Fibroblast of lung (primary cell): Measurements from ENCODE around the gene VANGL1. TPM values are rescaled to one million over a fixed set of nuclear protein-coding genes. Genes with fewer than 3 reads are reported as not detected.

Experiments
- DNase-seq, 2 donors: peaks; one replicate each; pipeline versions ENCODE4 v3.0.0 to v3.0.0-alpha.2; 2010; ENCODE audit warnings: low read depth in 2 of 2
- H2AFZ ChIP-seq: 2 replicates; pipeline ENCODE4 v1.5.1; 2012; ENCODE audit warnings: low read length, control low read depth, inconsistent platforms
- H3K27ac ChIP-seq: 2 replicates; pipeline ENCODE4 v1.5.1; 2011; ENCODE audit warnings: low read length, control low read depth; ENCODE audit not compliant: insufficient read depth
- H3K27me3 ChIP-seq: 2 replicates; pipeline ENCODE4 v1.5.1; 2011; ENCODE audit warnings: mild to moderate bottlenecking, low read length; ENCODE audit not compliant: control insufficient read depth, insufficient read depth
- H3K36me3 ChIP-seq: 2 replicates; pipeline ENCODE4 v1.5.1; 2011; ENCODE audit warnings: low read length; ENCODE audit not compliant: control insufficient read depth, insufficient read depth
- H3K4me1 ChIP-seq: 2 replicates; pipeline ENCODE4 v1.5.1; 2011; ENCODE audit warnings: low read length; ENCODE audit not compliant: control insufficient read depth, insufficient read depth; ENCODE audit errors: extremely low read depth
- H3K4me2 ChIP-seq: 2 replicates; pipeline ENCODE4 v1.5.1; 2011; ENCODE audit warnings: low read length, control low read depth; ENCODE audit not compliant: insufficient read depth; ENCODE audit errors: extremely low read depth
- H3K4me3 ChIP-seq, 4 experiments: fragments of 200-600 bp in 1 of 4; sonication (generic) in 1 of 4; replicated peaks in 1 of 4; 2 replicates each; pipeline ENCODE4 v1.5.1; 2011 to 2016; ENCODE audit warnings: low read length in 4 of 4, low read depth in 3 of 4, mild to moderate bottlenecking in 3 of 4, control low read depth in 2 of 4, inconsistent platforms in 1 of 4, mixed read lengths in 1 of 4; ENCODE audit not compliant: insufficient read depth in 1 of 4; ENCODE audit errors: control extremely low read depth in 1 of 4
- H3K79me2 ChIP-seq: 2 replicates; pipeline ENCODE4 v1.5.1; 2012; ENCODE audit warnings: mild to moderate bottlenecking, low read length, inconsistent platforms; ENCODE audit not compliant: control insufficient read depth, insufficient read depth
- H3K9ac ChIP-seq: 2 replicates; pipeline ENCODE4 v1.5.1; 2011; ENCODE audit warnings: mild to moderate bottlenecking, low read length, control low read depth; ENCODE audit not compliant: insufficient read depth
- H3K9me3 ChIP-seq: 2 replicates; pipeline ENCODE4 v1.5.1; 2012; ENCODE audit warnings: low read depth, low read length; ENCODE audit not compliant: control insufficient read depth, insufficient read depth
- H4K20me1 ChIP-seq: 2 replicates; pipeline ENCODE4 v1.5.1; 2011; ENCODE audit warnings: low read length; ENCODE audit not compliant: control insufficient read depth, insufficient read depth; ENCODE audit errors: extremely low read depth
- EZH2 ChIP-seq: IDR thresholded peaks from 2 replicates; pipeline ENCODE4 v1.5.1; 2012; ENCODE audit warnings: low read length, control low read depth, mild to moderate bottlenecking; ENCODE audit errors: missing control alignments
- polyA plus RNA-seq, 2 donors: library from polyadenylated mRNA; depleted of rRNA in 1 of 2; stranded (reverse) in 1 of 2; unstranded in 1 of 2; fragments of >200 nt; gene quantifications; 2 replicates each; pipeline ENCODE4 v1.2.1, GENCODE V29; 2011 to 2012; ENCODE audit warnings: missing spikeins in 1 of 2
- total RNA-seq: library from RNA; depleted of rRNA; stranded (reverse); fragments of >200 nt; gene quantifications from 2 replicates; pipeline ENCODE4 v1.2.1, GENCODE V29; 2014
- TF ChIP-seq, protein P1 (sequence below), 2 donors: IDR thresholded peaks in 1 of 2; conservative IDR thresholded peaks in 1 of 2; 1 replicate in 1 of 2; 2 replicates in 1 of 2; pipeline ENCODE4 v1.5.1; 2011 to 2012; ENCODE audit warnings: low read length in 2 of 2, control low read depth in 1 of 2, inconsistent platforms in 1 of 2, low read depth in 1 of 2, mild to moderate bottlenecking in 1 of 2

Gene VANGL1
- total and polyA plus RNA-seq, 2 donors (not counting 1 experiment from before 2014, with no cell fraction given), result 8.1 to 10.7 TPM

DNA sequence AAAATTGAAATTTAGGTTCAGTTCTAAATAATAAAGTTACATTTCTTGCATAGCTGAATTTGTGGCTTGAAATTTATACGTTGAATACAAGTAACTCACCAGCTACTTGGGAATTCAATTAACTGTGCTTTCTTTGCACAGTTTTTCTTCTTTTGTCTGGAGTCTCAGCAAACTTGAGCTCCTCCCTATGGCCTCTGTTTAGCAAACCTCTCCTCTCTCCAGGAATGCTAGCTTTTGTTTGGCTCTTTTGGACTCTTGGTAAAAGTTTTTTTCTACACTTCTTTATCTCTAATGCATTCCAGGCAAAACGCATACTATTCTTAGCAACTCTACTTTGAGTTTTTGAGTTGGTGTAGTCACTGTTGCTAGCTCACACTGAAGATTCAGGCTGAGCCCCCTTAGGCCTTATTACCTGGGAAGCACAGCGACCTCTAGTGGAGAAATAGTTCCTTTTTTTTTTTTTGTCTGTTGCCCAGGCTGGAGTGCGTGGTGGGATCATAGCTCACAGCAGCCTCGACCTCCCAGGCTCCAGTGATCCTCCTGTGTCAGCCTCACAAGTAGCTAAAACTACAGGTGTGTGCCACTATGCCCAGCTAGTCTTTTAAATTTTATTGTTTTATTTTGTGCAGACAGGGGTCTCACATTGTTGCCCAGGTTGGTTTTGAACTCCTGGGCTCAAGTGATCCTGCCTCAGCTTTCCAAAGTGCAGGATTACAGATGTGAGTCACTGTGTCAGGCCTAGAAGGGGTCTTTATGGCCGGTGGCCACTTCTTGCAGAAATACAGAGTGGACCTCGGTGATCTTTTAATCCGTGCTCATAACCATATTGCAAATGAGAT lies 65.0 kb downstream of the VANGL1 start:
- TF ChIP-seq, protein P1, sequence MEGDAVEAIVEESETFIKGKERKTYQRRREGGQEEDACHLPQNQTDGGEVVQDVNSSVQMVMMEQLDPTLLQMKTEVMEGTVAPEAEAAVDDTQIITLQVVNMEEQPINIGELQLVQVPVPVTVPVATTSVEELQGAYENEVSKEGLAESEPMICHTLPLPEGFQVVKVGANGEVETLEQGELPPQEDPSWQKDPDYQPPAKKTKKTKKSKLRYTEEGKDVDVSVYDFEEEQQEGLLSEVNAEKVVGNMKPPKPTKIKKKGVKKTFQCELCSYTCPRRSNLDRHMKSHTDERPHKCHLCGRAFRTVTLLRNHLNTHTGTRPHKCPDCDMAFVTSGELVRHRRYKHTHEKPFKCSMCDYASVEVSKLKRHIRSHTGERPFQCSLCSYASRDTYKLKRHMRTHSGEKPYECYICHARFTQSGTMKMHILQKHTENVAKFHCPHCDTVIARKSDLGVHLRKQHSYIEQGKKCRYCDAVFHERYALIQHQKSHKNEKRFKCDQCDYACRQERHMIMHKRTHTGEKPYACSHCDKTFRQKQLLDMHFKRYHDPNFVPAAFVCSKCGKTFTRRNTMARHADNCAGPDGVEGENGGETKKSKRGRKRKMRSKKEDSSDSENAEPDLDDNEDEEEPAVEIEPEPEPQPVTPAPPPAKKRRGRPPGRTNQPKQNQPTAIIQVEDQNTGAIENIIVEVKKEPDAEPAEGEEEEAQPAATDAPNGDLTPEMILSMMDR (conservative IDR thresholded peaks at IDR 0.05 in 1 of 2, IDR thresholded peaks at IDR 0.05 in 1 of 2; ENCODE audit: low read depth in 1 of 2, low read length in 2 of 2), result peak; percentile 60 to 63
- no peak for TF ChIP-seq EZH2
- no peaks in the 10 kb centered on the region for H3K4me1 ChIP-seq
- no peak overlapping the region for H3K4me3 ChIP-seq
- H3K27me3 ChIP-seq, result peaks cover 12% of the 10 kb centered on the region
- H3K36me3 ChIP-seq, result no peaks in the 10 kb centered on the region
- H3K9me3 ChIP-seq, result no peaks in the 10 kb centered on the region
- H3K79me2 ChIP-seq, result no peaks in the 10 kb centered on the region
- H4K20me1 ChIP-seq, result no peaks in the 10 kb centered on the region
- H3K4me2 ChIP-seq, result no peak overlapping the region
- peak; percentile 69 to 72 for DNase-seq
- H3K27ac ChIP-seq, result no peak overlapping the region
- H3K9ac ChIP-seq, result no peak overlapping the region
- H2AFZ ChIP-seq, result no peak overlapping the region

DNA sequence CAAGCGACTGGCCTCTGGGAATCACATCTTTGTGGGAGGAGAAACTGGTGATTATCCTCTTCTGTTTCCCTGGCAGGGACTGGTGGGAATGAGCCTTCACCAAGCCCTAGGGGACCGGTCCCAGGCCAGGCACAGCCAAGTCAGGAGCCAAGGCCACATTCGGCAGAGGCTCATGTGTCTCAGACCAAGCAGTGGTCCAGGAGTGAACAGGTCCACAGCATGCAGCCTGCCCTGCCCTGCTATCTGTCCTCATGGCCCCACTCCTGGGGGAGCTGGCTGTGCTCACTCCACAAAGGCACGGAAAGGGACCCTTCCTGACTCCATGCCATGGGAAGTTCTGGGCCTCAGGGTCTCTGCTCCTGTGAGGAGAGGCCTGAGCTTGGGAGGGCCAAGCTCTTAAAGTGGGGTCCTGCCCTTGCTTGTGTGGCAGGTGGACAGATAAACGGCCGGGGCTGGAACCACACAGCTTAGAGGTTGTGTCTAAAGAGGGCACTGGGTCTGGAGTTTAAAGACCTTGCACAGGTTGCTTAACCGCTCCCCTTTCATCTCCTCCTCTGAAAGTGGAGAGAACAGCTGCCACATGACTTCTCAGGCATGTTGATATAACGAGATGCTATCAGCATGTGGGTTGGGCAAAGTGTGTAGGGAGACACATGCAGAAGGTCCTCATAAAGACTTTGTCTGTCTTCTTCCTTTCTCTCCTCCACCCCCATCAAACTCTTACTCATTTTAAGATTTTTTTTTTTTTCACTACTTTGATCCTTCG lies 69.3 kb downstream of the VANGL1 start:
- no peak overlapping the region for H3K4me3 ChIP-seq
- H3K4me1 ChIP-seq, result no peaks in the 10 kb centered on the region
- H3K27ac ChIP-seq, result no peak overlapping the region
- no peaks in the 10 kb centered on the region for H3K79me2 ChIP-seq
- no peaks in the 10 kb centered on the region for H3K36me3 ChIP-seq
- H2AFZ ChIP-seq, result no peak overlapping the region
- TF ChIP-seq, protein P1 (conservative IDR thresholded peaks at IDR 0.05 in 1 of 2, IDR thresholded peaks at IDR 0.05 in 1 of 2; ENCODE audit: low read depth in 1 of 2, low read length in 2 of 2), result no peak
- TF ChIP-seq EZH2, result peak; percentile 31
- no peaks in the 10 kb centered on the region for H3K9me3 ChIP-seq
- H3K9ac ChIP-seq, result no peak overlapping the region
- DNase-seq, result no peak
- no peak overlapping the region for H3K4me2 ChIP-seq
- no peaks in the 10 kb centered on the region for H4K20me1 ChIP-seq
- H3K27me3 ChIP-seq, result peaks cover 16% of the 10 kb centered on the region

DNA sequence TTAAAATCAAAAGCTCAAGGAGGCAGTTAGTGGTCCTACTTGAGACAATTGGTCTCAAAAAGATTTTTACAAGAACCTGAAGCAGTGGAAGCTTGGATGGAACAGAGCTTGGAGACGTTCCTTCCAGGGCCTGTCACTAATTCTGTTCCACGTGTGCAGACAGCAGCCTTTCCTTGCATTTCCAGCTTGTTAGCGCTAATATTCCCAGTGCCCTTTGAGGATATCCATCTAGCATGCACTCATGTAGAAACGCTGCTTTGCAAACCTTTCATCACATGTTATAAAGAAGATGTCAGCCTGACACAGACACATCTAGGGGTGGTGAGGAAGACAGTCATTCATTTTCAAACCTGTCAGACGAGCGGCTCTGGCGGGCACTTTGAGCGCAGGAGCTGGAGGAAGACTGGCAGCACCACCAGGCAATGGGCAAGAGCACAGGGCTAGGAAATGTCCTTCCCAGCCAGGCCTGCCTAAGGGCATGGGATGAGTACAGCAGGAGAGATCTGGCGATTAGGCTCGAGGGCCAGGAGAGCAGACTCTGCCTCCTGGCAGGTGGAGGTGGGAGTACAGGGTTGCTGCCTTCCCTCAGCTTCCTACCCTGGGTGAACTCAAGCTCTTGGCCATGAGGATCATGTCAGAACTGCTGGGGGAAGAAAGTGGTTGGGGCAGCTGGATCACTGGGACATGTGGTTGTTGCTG lies 71.3 kb downstream of the VANGL1 start:
- Histone ChIP-seq H3K79me2 (no peaks in the 10 kb centered on the region), H2AFZ (no peak overlapping the region), H3K9me3 (no peaks in the 10 kb centered on the region), H3K9ac (no peak overlapping the region), H3K27me3 (peaks cover 17% of the 10 kb centered on the region), H4K20me1 (no peaks in the 10 kb centered on the region), H3K4me2 (no peak overlapping the region), H3K36me3 (no peaks in the 10 kb centered on the region), H3K4me3 (no peak overlapping the region), H3K4me1 (no peaks in the 10 kb centered on the region), H3K27ac (no peak overlapping the region)
- no peak for DNase-seq
- no peak for TF ChIP-seq EZH2
